GM12801 (cell line): Measurements from ENCODE around the gene ZBTB16.

ENCODE experiments used
- CTCF ChIP-seq: IDR thresholded peaks from one replicate; pipeline ENCODE4 v1.5.1; 2011; ENCODE audit warnings: control low read depth; ENCODE audit not compliant: insufficient read length; ENCODE audit errors: extremely low read depth

The ZBTB16 gene

GRCh38 chr11:114213622-114214021, 154.1 kb downstream of the ZBTB16 start:
- no peak for TF ChIP-seq CTCF

DNA sequence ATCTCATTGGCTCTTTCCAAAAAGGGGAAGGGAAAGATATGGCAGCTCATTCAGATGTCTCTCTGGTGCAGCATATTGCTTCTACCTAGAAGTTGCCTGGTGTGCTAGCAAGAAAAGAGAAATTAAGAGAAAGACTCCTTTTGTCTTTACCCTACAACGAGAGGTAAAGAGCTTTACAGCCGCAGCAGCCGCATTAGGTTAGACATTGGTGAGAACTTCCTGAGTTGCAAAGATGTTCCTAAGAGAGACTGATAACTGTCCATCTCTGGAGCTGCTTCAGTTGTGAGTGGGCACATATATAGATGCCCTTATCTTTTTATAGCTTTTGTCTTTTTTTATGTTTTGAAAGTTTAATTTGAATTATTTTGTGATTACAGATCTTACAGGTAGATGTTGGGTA, 155.9 kb downstream of the ZBTB16 start:
- no peak for TF ChIP-seq CTCF

GRCh38 chr11:114215871-114216795, 156.6 kb downstream of the ZBTB16 start:
- no peak for TF ChIP-seq CTCF

GRCh38 chr11:114216796-114217180, 157.3 kb downstream of the ZBTB16 start:
- no peak for TF ChIP-seq CTCF

GRCh38 chr11:114218508-114218907, 159.0 kb downstream of the ZBTB16 start:
- TF ChIP-seq CTCF: no peak

- no peak for TF ChIP-seq CTCF
Measured at GRCh38 chr11:114219559-114220349, 160.2 kb downstream of the ZBTB16 start.

GRCh38 chr11:114221037-114221436, 161.5 kb downstream of the ZBTB16 start:
- no peak for TF ChIP-seq CTCF
